Inflammatory macrophage (primary cell): Measurements from ENCODE around the gene CYP2E1.
"Not testable (repeated sequence)": the region's sequence is repeated elsewhere in the genome, so short reads cannot be mapped to it uniquely, and the experiment has no call there.

Source experiments
- DNase-seq, 2 donors: peaks; one replicate each; pipeline ENCODE4 v3.0.0-alpha.2; 2020 to 2022

Gene CYP2E1

DNA sequence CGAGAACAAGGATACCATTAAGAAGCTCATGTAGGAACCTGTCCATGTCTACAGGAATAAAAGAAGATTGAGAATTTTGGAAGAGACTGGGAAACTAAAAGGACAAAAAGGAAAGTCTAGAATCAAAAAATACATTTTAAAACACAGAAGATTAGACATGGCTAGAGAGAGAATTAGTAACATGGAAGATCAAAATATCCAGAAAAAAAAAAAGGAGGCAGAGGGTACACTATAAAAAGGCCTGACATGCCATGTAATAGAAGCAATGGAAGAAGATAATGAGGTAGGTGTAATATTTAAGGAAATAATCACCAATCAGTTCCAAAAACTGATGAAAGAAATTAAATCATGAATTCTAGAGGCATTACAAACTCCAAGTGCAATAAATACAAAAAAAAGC is 46.3 kb downstream of the CYP2E1 start:
- not testable (repeated sequence) for DNase-seq

DNA sequence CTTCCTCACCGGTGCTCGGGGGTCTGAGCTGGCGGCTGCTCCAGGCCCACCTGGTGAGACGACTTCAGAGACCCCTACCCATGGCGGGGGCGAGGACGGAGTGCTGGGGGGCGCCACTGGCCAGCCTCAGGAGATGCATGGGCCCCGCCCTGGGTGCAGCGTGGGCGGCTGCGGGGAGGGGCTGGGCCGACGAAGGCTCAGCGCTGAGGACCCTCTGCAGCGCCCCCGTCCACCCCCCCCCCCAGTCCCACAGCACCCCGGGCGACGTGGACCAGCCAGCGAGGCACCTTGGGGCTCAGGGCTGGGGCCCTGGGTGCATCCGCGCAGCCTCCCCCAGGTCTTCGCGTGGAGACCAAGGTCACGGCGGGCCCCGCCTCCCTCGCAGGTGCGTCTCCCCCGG is 49.9 kb downstream of the CYP2E1 start:
- not testable (repeated sequence) for DNase-seq
